Type B pancreatic cell (in vitro differentiated cells): ENCODE measurements around the gene XYLT2. TPM values are rescaled to one million over a fixed set of nuclear protein-coding genes. Genes with fewer than 3 reads are reported as not detected.
A peak's percentile ranks its signal among the peaks of the same experiment; 100 is the strongest.

Experiments used
- DNase-seq: peaks from one replicate; pipeline ENCODE4 v3.0.0; 2021; ENCODE audit warnings: mixed read lengths; ENCODE audit not compliant: unreplicated experiment; ENCODE audit errors: extremely low spot score
- H3K27ac Mint-ChIP-seq: 2 replicates; pipeline ENCODE4 v1.8.0; 2021; ENCODE audit warnings: mild to moderate bottlenecking, mixed read lengths
- H3K27me3 Mint-ChIP-seq: 2 replicates; pipeline ENCODE4 v1.8.0; 2021; ENCODE audit warnings: mixed read lengths
- H3K36me3 Mint-ChIP-seq: 2 replicates; pipeline ENCODE4 v1.8.0; 2021; ENCODE audit warnings: mixed read lengths
- H3K4me1 Mint-ChIP-seq: one replicate; pipeline ENCODE4 v1.8.0; 2021; ENCODE audit warnings: mixed read lengths; ENCODE audit not compliant: unreplicated experiment
- H3K4me3 Mint-ChIP-seq: 2 replicates; pipeline ENCODE4 v1.8.0; 2021; ENCODE audit warnings: mild to moderate bottlenecking, mixed read lengths
- H3K9me3 Mint-ChIP-seq: 2 replicates; pipeline ENCODE4 v1.8.0; 2021; ENCODE audit warnings: mixed read lengths
- total RNA-seq: library from RNA; stranded (reverse); gene quantifications from 2 replicates; pipeline ENCODE4 v1.2.1, GENCODE V29; 2021; ENCODE audit warnings: low replicate concordance
- TF ChIP-seq, protein P1 (sequence below): fragments of 200-600 bp; sonication (generic); conservative IDR thresholded peaks from 2 replicates; pipeline ENCODE4 v1.5.0; 2021; ENCODE audit warnings: antibody characterized with exemption, mild to moderate bottlenecking

The XYLT2 gene
- total RNA-seq, 1 donor from 2014 or later, result 38.8 TPM

DNA sequence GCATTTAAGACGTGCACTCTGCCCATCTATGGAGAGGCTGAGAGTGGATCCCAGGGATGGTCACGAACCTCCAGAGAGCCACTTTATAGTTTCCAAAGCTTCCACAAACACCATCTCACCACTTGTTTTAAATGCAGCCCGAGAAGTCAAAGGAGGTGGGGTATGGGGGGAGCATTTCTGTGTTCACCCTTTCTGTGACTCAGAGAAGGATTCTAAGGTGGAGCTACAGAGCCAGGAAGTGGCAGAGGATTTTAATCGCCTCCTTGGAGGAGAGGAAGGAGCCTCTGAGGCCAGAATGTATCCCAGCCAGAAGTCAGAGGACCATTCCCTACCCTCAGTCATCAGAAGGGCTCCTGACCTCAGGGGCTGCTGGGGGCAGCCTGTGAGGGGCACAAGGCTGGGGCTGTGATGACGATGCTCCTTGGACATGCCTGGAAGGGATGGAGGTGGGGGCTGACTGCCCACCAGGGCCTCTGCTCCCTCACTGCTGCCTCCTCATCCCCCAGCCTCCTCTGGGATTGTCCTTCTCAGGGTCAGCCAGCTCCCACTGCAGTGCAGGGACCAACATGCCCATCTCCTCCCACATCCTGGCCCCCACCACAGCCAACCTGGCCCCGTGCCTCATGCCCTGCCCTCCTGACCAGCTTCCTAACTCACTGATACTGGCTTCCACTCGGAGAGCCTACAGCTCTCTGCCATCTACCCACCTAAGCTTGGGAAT, 2.8 kb downstream of the XYLT2 start:
- peaks cover 3% of the 10 kb centered on the region for H3K27me3 Mint-ChIP-seq
- H3K36me3 Mint-ChIP-seq, result peaks cover 9% of the 10 kb centered on the region
- TF ChIP-seq, protein P1, sequence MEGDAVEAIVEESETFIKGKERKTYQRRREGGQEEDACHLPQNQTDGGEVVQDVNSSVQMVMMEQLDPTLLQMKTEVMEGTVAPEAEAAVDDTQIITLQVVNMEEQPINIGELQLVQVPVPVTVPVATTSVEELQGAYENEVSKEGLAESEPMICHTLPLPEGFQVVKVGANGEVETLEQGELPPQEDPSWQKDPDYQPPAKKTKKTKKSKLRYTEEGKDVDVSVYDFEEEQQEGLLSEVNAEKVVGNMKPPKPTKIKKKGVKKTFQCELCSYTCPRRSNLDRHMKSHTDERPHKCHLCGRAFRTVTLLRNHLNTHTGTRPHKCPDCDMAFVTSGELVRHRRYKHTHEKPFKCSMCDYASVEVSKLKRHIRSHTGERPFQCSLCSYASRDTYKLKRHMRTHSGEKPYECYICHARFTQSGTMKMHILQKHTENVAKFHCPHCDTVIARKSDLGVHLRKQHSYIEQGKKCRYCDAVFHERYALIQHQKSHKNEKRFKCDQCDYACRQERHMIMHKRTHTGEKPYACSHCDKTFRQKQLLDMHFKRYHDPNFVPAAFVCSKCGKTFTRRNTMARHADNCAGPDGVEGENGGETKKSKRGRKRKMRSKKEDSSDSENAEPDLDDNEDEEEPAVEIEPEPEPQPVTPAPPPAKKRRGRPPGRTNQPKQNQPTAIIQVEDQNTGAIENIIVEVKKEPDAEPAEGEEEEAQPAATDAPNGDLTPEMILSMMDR, result no peak
- peaks cover 16% of the 10 kb centered on the region for H3K4me1 Mint-ChIP-seq
- no peak for DNase-seq
- H3K4me3 Mint-ChIP-seq, result peak overlapping the region; percentile 95
- no peaks in the 10 kb centered on the region for H3K9me3 Mint-ChIP-seq
- no peak overlapping the region for H3K27ac Mint-ChIP-seq

DNA sequence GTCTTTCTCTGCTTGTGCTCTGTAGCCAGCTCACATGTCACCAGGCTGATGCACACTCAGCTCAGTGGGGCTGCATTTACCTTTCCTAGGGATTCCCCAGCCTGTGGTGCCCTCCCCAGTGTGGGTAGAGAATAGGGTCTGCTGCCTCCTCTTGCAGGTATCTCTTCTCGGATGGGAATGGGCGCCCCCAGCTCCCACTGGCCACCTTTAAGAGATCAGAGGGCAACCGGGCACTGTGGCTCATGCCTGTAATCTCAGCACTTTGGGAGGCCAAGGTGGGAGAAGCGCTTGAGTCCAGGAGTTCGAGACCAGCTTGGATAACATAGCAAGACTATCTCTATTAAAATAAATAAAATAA, 3.3 kb downstream of the XYLT2 start:
- Mint-ChIP-seq H3K4me3 (peak overlapping the region; percentile 74), H3K4me1 (peaks cover 16% of the 10 kb centered on the region), H3K27me3 (peaks cover 3% of the 10 kb centered on the region), H3K9me3 (no peaks in the 10 kb centered on the region), H3K27ac (no peak overlapping the region), H3K36me3 (peaks cover 9% of the 10 kb centered on the region)
- no peak for DNase-seq
- TF ChIP-seq, protein P1, result no peak

DNA sequence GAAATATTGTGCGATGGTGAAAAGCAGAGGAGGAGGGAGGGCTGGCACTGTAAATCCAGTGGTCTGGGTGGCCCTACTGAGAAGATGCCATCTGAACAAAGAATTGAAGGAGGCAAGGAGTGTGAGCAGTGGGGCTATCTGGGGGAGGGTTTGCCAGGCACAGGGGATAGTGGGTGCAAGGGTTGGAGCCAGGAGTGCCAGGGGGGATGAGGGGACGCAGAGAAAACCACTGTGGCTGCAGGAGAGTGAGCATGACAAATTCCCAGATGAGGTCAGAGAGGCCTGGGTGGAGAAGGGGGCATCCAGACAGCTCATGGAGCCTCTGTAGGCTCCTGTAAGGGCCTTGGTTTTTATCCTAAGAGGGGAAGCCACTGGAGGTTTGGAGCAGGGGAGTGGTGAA, 4.8 kb downstream of the XYLT2 start:
- H3K4me3 Mint-ChIP-seq, result no peak overlapping the region
- peaks cover 16% of the 10 kb centered on the region for H3K4me1 Mint-ChIP-seq
- H3K36me3 Mint-ChIP-seq, result peaks cover 12% of the 10 kb centered on the region
- TF ChIP-seq, protein P1, result no peak
- no peaks in the 10 kb centered on the region for H3K9me3 Mint-ChIP-seq
- H3K27me3 Mint-ChIP-seq, result no peaks in the 10 kb centered on the region
- DNase-seq, result no peak
- no peak overlapping the region for H3K27ac Mint-ChIP-seq

DNA sequence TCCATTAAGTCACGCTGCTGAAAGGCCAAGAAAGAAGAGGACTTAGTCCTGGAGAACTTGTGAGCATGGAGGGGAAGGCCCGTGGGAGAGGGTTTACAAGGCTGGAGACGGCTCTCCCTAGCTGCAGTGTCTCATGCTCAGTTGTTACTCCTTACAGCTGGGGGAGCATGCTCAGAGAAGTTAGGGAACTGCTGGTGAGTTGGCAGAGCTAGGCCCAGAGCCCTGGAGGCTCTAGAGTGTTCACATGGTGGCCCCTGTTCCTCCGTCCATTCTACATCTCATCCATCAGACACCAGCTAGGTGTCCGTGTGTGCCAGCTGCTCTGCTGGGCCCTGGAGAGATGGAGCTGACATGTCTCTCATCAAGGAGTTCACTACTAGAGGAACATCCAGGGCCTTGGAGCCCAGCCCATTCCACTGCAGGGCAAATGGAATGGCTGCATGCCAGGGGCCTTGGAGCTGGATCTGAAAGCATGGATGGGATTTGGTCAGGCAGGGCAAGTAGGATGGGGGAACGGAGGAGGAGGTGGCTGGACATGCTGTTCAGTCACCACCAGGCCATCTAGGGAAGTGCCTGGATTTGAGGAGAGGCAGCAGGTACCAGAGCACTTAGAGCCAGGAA, 6.3 kb downstream of the XYLT2 start:
- no peak for DNase-seq
- peaks cover 12% of the 10 kb centered on the region for H3K36me3 Mint-ChIP-seq
- H3K4me1 Mint-ChIP-seq, result peaks cover 16% of the 10 kb centered on the region
- H3K4me3 Mint-ChIP-seq, result no peak overlapping the region
- TF ChIP-seq, protein P1, result no peak
- H3K27ac Mint-ChIP-seq, result peak overlapping the region; percentile 29
- H3K9me3 Mint-ChIP-seq, result no peaks in the 10 kb centered on the region
- H3K27me3 Mint-ChIP-seq, result no peaks in the 10 kb centered on the region

DNA sequence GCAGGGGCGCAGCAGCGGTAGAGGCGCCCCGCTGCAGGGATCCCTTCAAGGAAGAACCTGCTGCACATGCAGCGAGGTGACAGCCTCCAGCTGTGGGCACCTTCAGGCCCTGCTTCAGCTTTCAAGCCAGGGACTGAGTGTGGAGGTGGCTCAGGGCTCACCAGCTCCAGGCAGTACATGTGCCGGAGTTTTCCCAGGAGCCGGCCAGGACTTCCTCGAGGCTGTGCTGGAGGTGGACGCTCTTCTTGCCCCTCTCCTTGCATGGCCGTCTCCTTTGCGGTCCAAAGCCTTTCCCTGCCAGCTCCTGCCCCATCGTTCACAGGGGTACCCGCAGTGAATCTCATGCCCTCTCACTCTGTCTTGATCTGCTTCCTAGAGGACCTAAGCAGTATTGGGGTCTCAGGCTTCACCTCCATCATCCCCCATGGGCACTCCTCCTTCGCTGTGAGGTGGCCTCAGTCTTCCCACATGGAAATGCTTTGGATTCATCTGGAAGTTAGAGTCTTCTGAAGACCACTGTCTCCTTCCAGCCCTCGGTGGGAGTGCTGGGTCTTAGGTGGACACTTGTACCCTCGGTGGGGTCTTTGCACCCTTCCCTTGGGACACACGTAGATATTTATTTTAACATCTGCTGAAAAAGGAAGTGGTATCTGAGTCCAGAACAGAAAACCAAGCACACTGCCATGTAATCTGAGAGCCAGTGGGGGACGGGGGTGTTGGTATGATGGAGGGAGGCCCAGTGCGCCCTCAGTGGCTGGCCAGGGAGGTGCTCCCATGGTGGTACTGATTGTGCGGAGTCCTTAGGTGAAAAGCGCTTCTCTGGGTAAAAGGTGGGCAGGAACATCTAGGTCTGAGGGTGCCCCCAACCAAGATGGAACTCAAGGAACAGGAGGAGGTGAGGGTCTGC, 7.0 kb downstream of the XYLT2 start:
- H3K4me3 Mint-ChIP-seq, result no peak overlapping the region
- no peak for DNase-seq

More for the DNA sequence above, 7.0 kb downstream of the XYLT2 start:
- TF ChIP-seq, protein P1, result no peak
- H3K36me3 Mint-ChIP-seq, result peaks cover 12% of the 10 kb centered on the region
- no peaks in the 10 kb centered on the region for H3K9me3 Mint-ChIP-seq
- no peaks in the 10 kb centered on the region for H3K27me3 Mint-ChIP-seq
- H3K27ac Mint-ChIP-seq, result no peak overlapping the region
- H3K4me1 Mint-ChIP-seq, result peaks cover 12% of the 10 kb centered on the region
